NCI-H774 (cell line): ENCODE data around the gene GATA1.

Experiments used
- DNase-seq: peaks from one replicate; lab custom pipeline; 2025; lab: John Stamatoyannopoulos, UW

Gene GATA1

GRCh38 chrX:48785186-48785539 is 1.2 kb upstream of the GATA1 start:
- no peak for DNase-seq

GRCh38 chrX:48785540-48786214 is 713 bp upstream of the GATA1 start:
- no peak for DNase-seq

- no peak for DNase-seq
Observed at GRCh38 chrX:48786825-48787504, 575 bp downstream of the GATA1 start.

GRCh38 chrX:48787505-48788443 is 1.4 kb downstream of the GATA1 start:
- no peak for DNase-seq

GRCh38 chrX:48789366-48790220 is 3.2 kb downstream of the GATA1 start:
- DNase-seq = no peak

- no peak for DNase-seq
Observed at GRCh38 chrX:48790477-48790876, 4.1 kb downstream of the GATA1 start.

- no peak for DNase-seq
Observed at GRCh38 chrX:48791063-48791820, 4.9 kb downstream of the GATA1 start.

- DNase-seq = no peak
Observed at GRCh38 chrX:48792219-48792618, 5.8 kb downstream of the GATA1 start.

GRCh38 chrX:48793935-48794334 is 7.5 kb downstream of the GATA1 start:
- DNase-seq = no peak

GRCh38 chrX:48794340-48794910 is 8.0 kb downstream of the GATA1 start:
- DNase-seq = no peak

- DNase-seq = no peak
Observed at GRCh38 chrX:48794911-48795515, 8.6 kb downstream of the GATA1 start.

GRCh38 chrX:48798318-48798717 is 11.9 kb downstream of the GATA1 start:
- no peak for DNase-seq

GRCh38 chrX:48800574-48801279 is 14.3 kb downstream of the GATA1 start:
- no peak for DNase-seq

GRCh38 chrX:48801280-48802088 is 15.1 kb downstream of the GATA1 start, which contains the start of gene HDAC6:
TSS of gene HDAC6 (plus strand) at chrX:48802067. CDS start at chrX:48802693, 626 bp downstream.
- DNase-seq = peak; percentile 95

GRCh38 chrX:48802089-48802904 is 15.9 kb downstream of the GATA1 start:
- DNase-seq = peak; percentile 53

- DNase-seq = no peak
Observed at GRCh38 chrX:48802905-48803200, 16.5 kb downstream of the GATA1 start.

GRCh38 chrX:48806081-48806480 is 19.7 kb downstream of the GATA1 start:
- DNase-seq = no peak

- DNase-seq = no peak
Observed at GRCh38 chrX:48813644-48814043, 27.3 kb downstream of the GATA1 start.
